ENCODE data around the gene STRN3. TPM values are rescaled to one million over a fixed set of nuclear protein-coding genes. Genes with fewer than 3 reads are reported as not detected.
A peak's percentile ranks its signal among the peaks of the same experiment; 100 is the strongest.

Gene STRN3
- polyA plus RNA-seq, 3 donors, result 49.6 to 51.7 (median 51.6) TPM

- DNase-seq (ENCODE audit: low read depth in 3 of 3, low spot score in 2 of 3), result no peak
Observed at GRCh38 chr14:31038521-31039166, 12.5 kb upstream of the STRN3 start.

DNA sequence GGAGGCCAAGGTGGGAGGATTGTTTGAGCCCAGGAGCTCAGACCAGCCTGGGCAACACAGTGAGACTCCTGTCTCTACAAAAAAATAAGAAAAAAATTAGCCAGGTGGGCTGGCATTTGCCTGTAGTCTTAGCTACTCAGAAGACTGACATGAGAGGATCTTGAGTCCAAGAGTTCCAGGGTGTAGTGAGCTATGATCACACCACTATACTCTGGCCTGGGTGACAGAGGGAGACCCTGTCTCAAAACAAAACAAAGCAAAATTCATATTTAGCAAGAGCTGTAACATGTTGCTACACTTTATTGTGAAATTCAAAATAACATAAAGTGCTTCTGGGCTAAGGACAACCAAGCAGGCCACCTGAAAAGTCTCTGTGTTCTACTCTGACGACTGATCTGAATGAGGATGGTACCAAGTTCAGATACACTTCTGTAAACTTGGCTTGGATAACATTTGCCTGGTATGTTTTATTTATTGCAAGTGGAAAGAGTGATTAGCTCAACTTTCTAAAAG is 11.6 kb upstream of the STRN3 start:
- DNase-seq (ENCODE audit: low read depth in 3 of 3, low spot score in 2 of 3), result no peak

DNA sequence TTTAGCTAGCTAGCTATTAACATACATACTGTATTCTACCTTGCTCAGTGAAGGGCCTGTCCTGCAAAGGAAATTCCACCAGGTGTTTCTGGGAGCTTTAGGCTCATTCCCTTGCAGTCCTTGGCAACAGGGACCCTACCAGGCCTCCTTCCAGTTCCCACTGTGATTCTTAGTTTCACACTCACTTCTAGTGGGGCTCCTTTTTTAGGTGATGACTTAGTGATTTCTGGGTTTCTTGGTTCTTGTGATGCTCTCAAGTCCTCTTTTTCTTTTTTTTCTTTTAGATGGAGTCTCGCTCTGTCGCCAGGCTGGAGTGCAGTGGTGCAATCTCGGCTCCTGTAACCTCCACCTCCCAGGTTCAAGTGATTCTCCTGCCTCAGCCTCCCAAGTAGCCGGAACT is 10.4 kb upstream of the STRN3 start:
- no peak for DNase-seq (ENCODE audit: low read depth in 3 of 3, low spot score in 2 of 3)

GRCh38 chr14:31030469-31030868 is 4.3 kb upstream of the STRN3 start:
- DNase-seq (ENCODE audit: low read depth in 3 of 3, low spot score in 2 of 3), result no peak

DNA sequence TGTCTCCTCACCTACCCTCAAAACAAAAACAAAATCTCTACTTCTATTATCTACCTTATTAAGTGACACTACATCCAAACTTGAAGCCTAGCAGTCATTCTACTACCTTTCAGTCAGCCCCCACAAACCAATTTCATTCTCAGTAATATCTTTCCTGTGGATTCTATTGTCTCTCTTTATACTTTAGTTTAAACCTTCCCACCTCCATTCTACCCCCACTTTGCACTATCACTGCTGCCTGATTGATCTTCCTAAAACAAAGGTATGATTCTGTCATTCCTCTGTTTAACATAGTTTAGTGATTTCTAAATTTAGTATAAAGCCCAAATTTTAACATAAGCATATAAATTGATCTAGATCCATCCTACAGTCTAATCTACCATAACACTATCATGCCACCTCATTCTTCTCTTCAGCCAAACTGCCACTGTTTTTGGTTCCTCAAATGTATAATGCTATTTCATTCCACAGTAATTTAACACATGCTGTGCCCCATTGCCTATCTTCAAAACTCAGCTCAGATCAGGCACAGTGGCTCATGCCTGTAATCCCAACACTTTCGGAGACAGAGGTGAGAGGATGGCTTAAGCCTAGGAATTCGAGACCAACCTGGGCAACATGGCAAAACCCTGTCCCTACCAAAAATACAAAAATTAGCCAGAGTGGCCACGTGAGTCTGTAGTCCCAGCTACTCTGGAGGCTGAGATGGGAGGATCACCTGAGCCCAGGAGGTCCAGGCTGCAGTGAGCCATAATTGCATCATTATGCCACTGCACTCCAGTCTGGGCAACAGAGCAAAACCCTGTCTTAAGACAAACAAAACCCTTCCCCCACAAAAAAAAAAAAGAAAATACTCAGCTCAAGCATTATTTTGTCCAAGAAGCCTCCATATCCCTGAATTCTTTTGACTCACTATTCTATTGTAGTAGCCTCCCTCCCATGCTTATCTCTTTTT is 3.1 kb upstream of the STRN3 start:
- no peak for DNase-seq (ENCODE audit: low read depth in 3 of 3, low spot score in 2 of 3)

- DNase-seq (ENCODE audit: low read depth in 3 of 3, low spot score in 2 of 3), result no peak
Observed at GRCh38 chr14:31027847-31028246, 1.7 kb upstream of the STRN3 start.

DNA sequence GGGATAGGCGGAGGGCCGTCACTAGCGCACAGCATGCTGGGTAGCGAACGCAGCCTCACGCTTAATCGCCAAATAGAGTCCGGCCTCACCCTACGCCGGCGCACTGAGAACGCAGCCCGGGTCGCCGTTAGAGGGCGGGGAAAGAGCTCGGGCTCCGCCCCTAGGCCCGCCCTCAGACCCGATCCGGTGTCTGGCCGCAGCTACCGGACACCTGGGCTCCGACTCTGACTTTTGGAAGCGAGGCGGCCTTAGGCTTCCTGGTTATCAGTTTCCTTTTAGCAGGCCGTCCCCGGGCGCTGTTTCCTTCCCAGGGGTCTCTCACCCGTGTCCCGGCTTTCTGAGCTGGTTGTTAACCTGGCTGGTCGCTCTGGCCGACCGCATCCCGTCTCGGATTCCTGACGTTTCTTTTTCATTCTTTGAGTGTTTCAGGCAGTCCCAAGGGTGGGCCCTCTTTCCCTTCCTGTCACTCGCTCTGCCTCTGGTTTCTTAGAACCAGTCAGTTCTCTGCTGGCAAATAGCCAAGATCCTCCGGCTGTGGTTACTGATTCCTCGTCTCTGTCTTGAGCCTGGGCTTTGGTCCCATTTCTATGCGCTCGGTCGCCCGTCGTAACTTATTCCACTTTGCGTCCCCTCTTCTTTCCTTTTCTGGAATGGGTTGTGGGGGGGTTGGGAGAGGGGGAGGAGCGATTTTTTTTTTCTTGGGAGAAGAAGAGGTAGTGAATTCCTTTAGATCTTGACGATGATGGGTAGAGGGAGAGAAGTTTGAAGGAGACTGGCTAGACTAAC is 464 bp upstream of the STRN3 start:
- peak; percentile 91 to 92 (median 92) for DNase-seq (ENCODE audit: low read depth in 3 of 3, low spot score in 2 of 3)

- peak in 2 of 3 donors; percentile 29 to 30 for DNase-seq (ENCODE audit: low read depth in 3 of 3, low spot score in 2 of 3)
Observed at GRCh38 chr14:31025367-31026076, 657 bp downstream of the STRN3 start, which contains the start of gene AP4S1. AP4S1 (plus strand) TSS chr14:31025649; CDS start chr14:31066197, 40,548 bp downstream.

GRCh38 chr14:31024577-31025366 is 1.4 kb downstream of the STRN3 start:
- peak in 1 of 3 donors; percentile 12 for DNase-seq (ENCODE audit: low read depth in 3 of 3, low spot score in 2 of 3)

GRCh38 chr14:31024010-31024480 is 2.1 kb downstream of the STRN3 start:
- DNase-seq (ENCODE audit: low read depth in 3 of 3, low spot score in 2 of 3), result no peak

GRCh38 chr14:31022386-31022785 is 3.8 kb downstream of the STRN3 start:
- DNase-seq (ENCODE audit: low read depth in 3 of 3, low spot score in 2 of 3), result no peak

DNA sequence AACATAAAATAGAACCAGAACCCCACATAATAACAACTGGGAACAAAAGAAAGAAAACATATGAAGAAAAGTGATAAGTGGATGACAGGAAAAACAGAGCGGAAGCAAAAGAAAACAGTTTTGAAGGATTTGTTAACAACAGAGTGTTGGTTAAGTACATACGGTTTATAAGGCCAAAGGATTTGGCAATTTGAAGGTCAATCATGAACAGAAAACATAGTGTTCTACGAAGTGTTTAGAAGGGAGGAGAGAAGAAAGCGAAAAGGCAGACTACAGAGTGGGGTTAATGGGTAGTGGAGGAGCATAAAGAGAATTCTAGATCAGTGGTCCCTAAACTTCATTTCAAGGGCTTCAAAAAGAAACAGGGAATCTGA is 4.6 kb downstream of the STRN3 start:
- no peak for DNase-seq (ENCODE audit: low read depth in 3 of 3, low spot score in 2 of 3)

DNA sequence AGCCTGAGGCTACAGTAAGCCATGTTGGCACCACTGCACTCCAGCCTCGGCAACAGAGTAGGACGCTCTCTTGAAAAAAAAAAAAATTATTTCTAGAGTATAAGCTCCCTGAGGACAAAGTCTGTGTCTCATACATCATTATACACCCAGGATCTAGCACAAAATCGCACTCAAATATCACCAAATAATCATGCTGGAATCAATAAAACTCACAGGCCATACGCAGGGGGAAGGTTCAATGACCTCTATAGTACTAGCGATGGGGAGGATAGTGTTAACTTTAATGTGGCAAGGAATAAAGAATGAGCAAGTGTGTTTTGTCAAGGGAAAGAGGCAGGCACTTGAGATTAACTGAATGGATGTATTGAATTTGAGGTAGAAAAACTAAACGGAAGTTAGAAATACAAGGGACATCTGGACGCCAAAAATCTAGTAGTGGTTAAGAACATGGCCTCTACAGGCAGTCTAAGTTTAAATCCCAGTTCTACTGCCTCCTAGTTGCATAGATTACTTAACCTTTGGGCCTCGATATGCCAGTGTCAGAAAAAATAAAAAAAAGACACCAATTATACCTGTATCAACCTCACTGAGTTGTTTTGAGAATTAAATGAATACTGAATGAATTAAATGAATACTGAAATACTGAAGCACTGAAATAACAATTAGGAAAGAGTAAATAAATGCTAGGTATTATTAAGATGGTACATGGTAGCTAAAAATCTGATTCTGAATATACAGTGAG is 5.2 kb downstream of the STRN3 start:
- DNase-seq (ENCODE audit: low read depth in 3 of 3, low spot score in 2 of 3), result no peak

DNA sequence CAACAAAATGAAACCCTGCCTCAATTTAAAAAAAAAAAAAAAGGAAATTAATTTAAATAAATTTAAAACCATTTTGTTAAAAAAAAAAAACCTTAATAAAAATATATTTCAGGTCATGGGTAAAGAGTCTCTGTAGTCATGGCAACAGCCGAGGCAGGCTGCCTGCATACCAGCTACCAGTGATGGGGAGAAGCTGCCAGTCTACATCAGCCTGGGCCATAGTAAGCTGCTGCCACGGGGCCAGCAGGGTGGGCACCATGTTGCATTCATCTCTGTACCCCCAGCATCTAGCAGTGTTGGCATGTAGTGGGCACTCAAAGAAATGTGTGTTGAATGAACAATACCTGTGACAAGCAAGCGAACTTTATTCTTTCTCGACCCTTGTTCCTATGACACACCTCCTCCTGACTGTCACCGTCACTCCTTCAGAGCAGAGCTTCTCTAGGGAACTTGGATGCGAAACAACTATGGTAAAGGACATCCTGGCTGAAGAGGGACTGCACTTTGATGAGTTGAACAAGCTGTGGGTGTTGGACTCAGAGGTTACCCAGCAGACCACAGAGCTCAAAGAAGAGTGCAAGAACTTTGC is 8.0 kb downstream of the STRN3 start:
- DNase-seq (ENCODE audit: low read depth in 3 of 3, low spot score in 2 of 3), result no peak

DNA sequence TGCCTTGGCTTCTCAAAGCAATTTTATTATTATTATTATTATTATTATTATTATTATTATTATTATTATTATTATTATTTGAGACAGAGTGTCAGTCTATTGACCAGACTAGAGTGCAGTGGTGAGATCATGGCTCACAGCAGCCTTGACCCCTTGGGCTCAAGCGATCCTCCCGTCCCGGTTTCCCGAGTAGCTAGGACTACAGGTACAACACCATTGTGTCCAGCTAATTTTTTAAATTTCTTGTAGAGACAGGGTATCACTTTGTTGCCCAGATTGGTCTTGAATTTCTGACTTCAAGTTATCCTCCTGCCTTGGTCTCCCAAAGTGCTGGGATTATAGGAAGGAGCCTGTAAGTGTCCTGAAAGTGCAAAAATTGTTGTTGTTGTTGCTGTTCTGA is 12.3 kb downstream of the STRN3 start:
- DNase-seq (ENCODE audit: low read depth in 3 of 3, low spot score in 2 of 3), result no peak

- no peak for DNase-seq (ENCODE audit: low read depth in 3 of 3, low spot score in 2 of 3)
Observed at GRCh38 chr14:31010935-31011334, 15.2 kb downstream of the STRN3 start.

- no peak for DNase-seq (ENCODE audit: low read depth in 3 of 3, low spot score in 2 of 3)
Observed at GRCh38 chr14:31009836-31010574, 16.2 kb downstream of the STRN3 start.

- DNase-seq (ENCODE audit: low read depth in 3 of 3, low spot score in 2 of 3), result no peak
Observed at GRCh38 chr14:31006703-31007102, 19.5 kb downstream of the STRN3 start.
